ENCODE data around the gene NOXO1.

NOXO1 gene

GRCh38 chr16:1975432-1976215 lies 5.6 kb downstream of the NOXO1 start:
- no peaks in the 10 kb centered on the region for H3K36me3 ChIP-seq (ENCODE audit: control insufficient read depth, insufficient read depth, low read length)
- H3K79me2 ChIP-seq = peaks cover 9% of the 10 kb centered on the region
- no peaks in the 10 kb centered on the region for H3K27me3 ChIP-seq (ENCODE audit: control insufficient read depth, insufficient read depth, low read length)
- H2AFZ ChIP-seq = no peak overlapping the region
- no peak for TF ChIP-seq CTCF (IDR thresholded peaks at IDR 0.05)
- no peak overlapping the region for H3K27ac ChIP-seq
- no peak overlapping the region for H3K9ac ChIP-seq
- peaks cover 2% of the 10 kb centered on the region for H3K4me1 ChIP-seq
- H3K4me2 ChIP-seq (ENCODE audit: low read length) = no peak overlapping the region
- no peak overlapping the region for H3K4me3 ChIP-seq (ENCODE audit: low read depth, low read length)
- H3K9me3 ChIP-seq (ENCODE audit: control insufficient read depth, low read length) = no peaks in the 10 kb centered on the region

GRCh38 chr16:1974157-1975070 lies 6.9 kb downstream of the NOXO1 start:
- H3K4me1 ChIP-seq = peaks cover 2% of the 10 kb centered on the region
- no peaks in the 10 kb centered on the region for H3K27me3 ChIP-seq (ENCODE audit: control insufficient read depth, insufficient read depth, low read length)
- TF ChIP-seq CTCF (IDR thresholded peaks at IDR 0.05) = no peak
- H3K36me3 ChIP-seq (ENCODE audit: control insufficient read depth, insufficient read depth, low read length) = no peaks in the 10 kb centered on the region
- no peak overlapping the region for H3K27ac ChIP-seq
- H3K79me2 ChIP-seq = peaks cover 9% of the 10 kb centered on the region
- no peak overlapping the region for H3K9ac ChIP-seq
- H3K4me3 ChIP-seq (ENCODE audit: low read depth, low read length) = no peak overlapping the region
- no peak overlapping the region for H3K4me2 ChIP-seq (ENCODE audit: low read length)
- no peaks in the 10 kb centered on the region for H3K9me3 ChIP-seq (ENCODE audit: control insufficient read depth, low read length)
- no peak overlapping the region for H2AFZ ChIP-seq

- Histone ChIP-seq H3K4me1 (peaks cover 2% of the 10 kb centered on the region), H3K27me3 (ENCODE audit: control insufficient read depth, insufficient read depth, low read length) (no peaks in the 10 kb centered on the region), H3K27ac (no peak overlapping the region), H3K4me3 (ENCODE audit: low read depth, low read length) (no peak overlapping the region), H3K9me3 (ENCODE audit: control insufficient read depth, low read length) (no peaks in the 10 kb centered on the region), H3K4me2 (ENCODE audit: low read length) (no peak overlapping the region), H3K79me2 (peaks cover 9% of the 10 kb centered on the region), H3K9ac (no peak overlapping the region), H2AFZ (no peak overlapping the region), H3K36me3 (ENCODE audit: control insufficient read depth, insufficient read depth, low read length) (no peaks in the 10 kb centered on the region)
- TF ChIP-seq CTCF (IDR thresholded peaks at IDR 0.05) = no peak
Measured at GRCh38 chr16:1973461-1974156, 7.7 kb downstream of the NOXO1 start.

GRCh38 chr16:1972490-1972877 lies 8.8 kb downstream of the NOXO1 start:
- peak overlapping the region; percentile 100 for H3K4me2 ChIP-seq (ENCODE audit: low read length)
- H3K4me3 ChIP-seq (ENCODE audit: low read depth, low read length) = peak overlapping the region; percentile 98
- no peaks in the 10 kb centered on the region for H3K36me3 ChIP-seq (ENCODE audit: control insufficient read depth, insufficient read depth, low read length)
- peaks cover 9% of the 10 kb centered on the region for H3K79me2 ChIP-seq
- H3K4me1 ChIP-seq = peaks cover 2% of the 10 kb centered on the region
- H2AFZ ChIP-seq = peak overlapping the region; percentile 100
- TF ChIP-seq CTCF (IDR thresholded peaks at IDR 0.05) = no peak
- H3K9me3 ChIP-seq (ENCODE audit: control insufficient read depth, low read length) = no peaks in the 10 kb centered on the region
- no peak overlapping the region for H3K27ac ChIP-seq
- H3K9ac ChIP-seq = peak overlapping the region; percentile 91
- no peaks in the 10 kb centered on the region for H3K27me3 ChIP-seq (ENCODE audit: control insufficient read depth, insufficient read depth, low read length)
